Liver (tissue), 9 donors: Measurements from ENCODE around the gene GRIPAP1. TPM values are rescaled to one million over a fixed set of nuclear protein-coding genes. Genes with fewer than 3 reads are reported as not detected.

Source experiments
- DNase-seq: peaks from one replicate; pipeline ENCODE4 v3.0.0-alpha.2; 2017; ENCODE audit warnings: low spot score
- H3K27ac ChIP-seq, 2 donors: one replicate each; pipeline ENCODE4 v1.7.0; 2013; ENCODE audit warnings: inconsistent platforms in 2 of 2, low read length in 2 of 2, control low read depth in 1 of 2, low read depth in 1 of 2, mild to moderate bottlenecking in 1 of 2
- H3K27me3 ChIP-seq, 4 donors: one replicate each; pipeline versions ENCODE4 v1.6.1 to v1.7.0; 2013; ENCODE audit warnings: low read length in 3 of 4, inconsistent platforms in 1 of 4, mild to moderate bottlenecking in 1 of 4, moderate library complexity in 1 of 4; ENCODE audit not compliant: control insufficient read depth in 4 of 4, insufficient read depth in 4 of 4
- H3K36me3 ChIP-seq, 4 donors: one replicate each; pipeline versions ENCODE4 v1.6.1 to v1.7.0; 2013; ENCODE audit warnings: low read length in 3 of 4, mild to moderate bottlenecking in 3 of 4, low read depth in 1 of 4, moderate library complexity in 1 of 4; ENCODE audit not compliant: control insufficient read depth in 4 of 4, insufficient read depth in 3 of 4
- H3K4me1 ChIP-seq, 4 donors: one replicate each; pipeline versions ENCODE4 v1.6.1 to v1.7.0; 2013; ENCODE audit warnings: low read length in 3 of 4, mild to moderate bottlenecking in 3 of 4, moderate library complexity in 1 of 4; ENCODE audit not compliant: control insufficient read depth in 4 of 4, insufficient read depth in 4 of 4
- H3K4me3 ChIP-seq, 3 donors: one replicate each; pipeline versions ENCODE4 v1.6.1 to v1.7.0; 2013; ENCODE audit warnings: low read length in 3 of 3, control low read depth in 1 of 3, low read depth in 1 of 3, mild to moderate bottlenecking in 1 of 3
- H3K9ac ChIP-seq, 2 donors: one replicate each; pipeline ENCODE4 v1.7.0; 2013; ENCODE audit warnings: low read length in 2 of 2, mild to moderate bottlenecking in 2 of 2, moderate library complexity in 2 of 2, control low read depth in 1 of 2, low read depth in 1 of 2
- H3K9me3 ChIP-seq, 4 donors: one replicate each; pipeline versions ENCODE4 v1.6.1 to v1.7.0; 2013; ENCODE audit warnings: low read length in 3 of 4; ENCODE audit not compliant: control insufficient read depth in 4 of 4
- EGR1 ChIP-seq, 2 donors: IDR thresholded peaks; 2 replicates each; pipeline ENCODE4 v1.6.1; 2016 to 2018; ENCODE audit warnings: antibody characterized with exemption in 2 of 2, low read depth in 2 of 2
- FOXA1 ChIP-seq: IDR thresholded peaks from 2 replicates; pipeline ENCODE4 v1.6.1; 2016; ENCODE audit warnings: antibody characterized with exemption
- FOXA2 ChIP-seq: IDR thresholded peaks from 2 replicates; pipeline ENCODE4 v1.6.1; 2016; ENCODE audit warnings: antibody characterized with exemption
- GABPA ChIP-seq, 2 donors: IDR thresholded peaks in 1 of 2; conservative IDR thresholded peaks in 1 of 2; 2 replicates each; pipeline ENCODE4 v1.6.1; 2016; ENCODE audit warnings: antibody characterized with exemption in 2 of 2, mild to moderate bottlenecking in 1 of 2, moderate library complexity in 1 of 2
- HNF4A ChIP-seq, 2 donors: conservative IDR thresholded peaks; 2 replicates each; pipeline ENCODE4 v1.6.1; 2016; ENCODE audit warnings: antibody characterized with exemption in 2 of 2, mild to moderate bottlenecking in 2 of 2
- JUND ChIP-seq, 2 donors: IDR thresholded peaks; 2 replicates each; pipeline ENCODE4 v1.6.1; 2016; ENCODE audit warnings: antibody characterized with exemption in 2 of 2
- NR2F2 ChIP-seq: IDR thresholded peaks from 2 replicates; pipeline ENCODE4 v1.6.1; 2016; ENCODE audit warnings: antibody characterized with exemption
- RAD21 ChIP-seq, 2 donors: IDR thresholded peaks; 2 replicates each; pipeline ENCODE4 v1.6.1; 2016; ENCODE audit warnings: antibody characterized with exemption in 2 of 2, mild to moderate bottlenecking in 2 of 2
- RXRA ChIP-seq, 2 donors: IDR thresholded peaks; 2 replicates each; pipeline ENCODE4 v1.6.1; 2017 to 2018; ENCODE audit warnings: antibody characterized with exemption in 2 of 2, mild to moderate bottlenecking in 1 of 2
- SP1 ChIP-seq: IDR thresholded peaks from 2 replicates; pipeline ENCODE4 v1.6.1; 2018; ENCODE audit warnings: antibody characterized with exemption, mild to moderate bottlenecking
- TAF1 ChIP-seq: conservative IDR thresholded peaks from 2 replicates; pipeline ENCODE4 v1.6.1; 2016; ENCODE audit warnings: antibody characterized with exemption, mild to moderate bottlenecking
- YY1 ChIP-seq: IDR thresholded peaks from 2 replicates; pipeline ENCODE4 v1.6.1; 2016; ENCODE audit warnings: antibody characterized with exemption, mild to moderate bottlenecking
- WGBS: extraction: QIAGEN DNeasy Blood & Tissue Kit; methylation state at CpG from one replicate; pipeline ENCODE4 v1.1.7; 2013; 5-methylcytosine and 5-hydroxymethylcytosine counted together
- polyA plus RNA-seq, 2 donors: library from polyadenylated mRNA; stranded (reverse) in 1 of 2; unstranded in 1 of 2; fragments of 200-250 nt in 1 of 2; fragments of >200 nt in 1 of 2; fragmentation: Nextera tagmentation in 1 of 2; extraction: Ambion mirVana in 1 of 2; gene quantifications; one replicate each; pipeline versions ENCODE4 v1.2.1 to v1.2.3, GENCODE V29; 2013 to 2015
- total RNA-seq, 2 donors: library from RNA; depleted of rRNA; stranded (reverse); fragments of >200 nt; gene quantifications; one replicate each; pipeline ENCODE4 v1.2.3, GENCODE V29; 2014
- TF ChIP-seq, protein P1 (sequence below): fragments of 150-350 bp; IDR thresholded peaks from 2 replicates; pipeline ENCODE4 v1.5.1; 2017; ENCODE audit warnings: improper control_type of control experiment, low read depth, low read length; ENCODE audit not compliant: missing input control
- TF ChIP-seq, protein P2 (sequence below): IDR thresholded peaks from 2 replicates; pipeline ENCODE4 v1.6.1; 2016; ENCODE audit warnings: antibody characterized with exemption
- TF ChIP-seq, protein P3 (sequence below): IDR thresholded peaks from 2 replicates; pipeline ENCODE4 v1.6.1; 2016; ENCODE audit warnings: antibody characterized with exemption
- TF ChIP-seq, protein P4 (sequence below): IDR thresholded peaks from 2 replicates; pipeline ENCODE4 v1.6.1; 2016; ENCODE audit warnings: antibody characterized with exemption
- TF ChIP-seq, protein P5 (sequence below): IDR thresholded peaks from 2 replicates; pipeline ENCODE4 v1.6.1; 2016; ENCODE audit warnings: antibody characterized with exemption, mild to moderate bottlenecking
- donor health status: healthy.
- donor health status: healthy.
- donor health status: healthy.
- donor health status: healthy.
- donor health status: healthy.

Gene GRIPAP1
- total and polyA plus RNA-seq, 4 donors: 14.1 to 21.3 (median 16.4) TPM

DNA sequence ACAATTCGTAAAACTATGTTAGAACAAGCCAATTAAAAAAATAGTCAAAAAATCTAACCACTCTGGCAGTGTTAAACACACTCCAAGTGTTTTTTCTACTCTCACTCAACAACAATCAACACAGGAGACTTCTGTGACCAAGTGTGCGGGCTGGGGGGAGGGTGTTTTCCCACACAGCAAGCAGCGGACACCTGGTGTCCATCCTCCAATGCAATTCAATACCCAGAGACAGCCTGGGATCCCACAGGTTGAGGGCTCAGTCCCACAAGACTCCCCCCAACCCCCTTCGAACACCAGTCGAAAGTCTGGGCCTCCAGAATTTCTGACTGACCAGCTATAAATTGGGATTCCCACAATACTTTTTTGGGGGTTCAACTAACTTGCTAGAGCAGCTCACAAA lies 74.9 kb downstream of the GRIPAP1 start (continued):
- TF ChIP-seq NR2F2 (no peak), HNF4A (conservative IDR thresholded peaks at IDR 0.05) (no peak), YY1 (no peak)
- TF ChIP-seq, protein P1, sequence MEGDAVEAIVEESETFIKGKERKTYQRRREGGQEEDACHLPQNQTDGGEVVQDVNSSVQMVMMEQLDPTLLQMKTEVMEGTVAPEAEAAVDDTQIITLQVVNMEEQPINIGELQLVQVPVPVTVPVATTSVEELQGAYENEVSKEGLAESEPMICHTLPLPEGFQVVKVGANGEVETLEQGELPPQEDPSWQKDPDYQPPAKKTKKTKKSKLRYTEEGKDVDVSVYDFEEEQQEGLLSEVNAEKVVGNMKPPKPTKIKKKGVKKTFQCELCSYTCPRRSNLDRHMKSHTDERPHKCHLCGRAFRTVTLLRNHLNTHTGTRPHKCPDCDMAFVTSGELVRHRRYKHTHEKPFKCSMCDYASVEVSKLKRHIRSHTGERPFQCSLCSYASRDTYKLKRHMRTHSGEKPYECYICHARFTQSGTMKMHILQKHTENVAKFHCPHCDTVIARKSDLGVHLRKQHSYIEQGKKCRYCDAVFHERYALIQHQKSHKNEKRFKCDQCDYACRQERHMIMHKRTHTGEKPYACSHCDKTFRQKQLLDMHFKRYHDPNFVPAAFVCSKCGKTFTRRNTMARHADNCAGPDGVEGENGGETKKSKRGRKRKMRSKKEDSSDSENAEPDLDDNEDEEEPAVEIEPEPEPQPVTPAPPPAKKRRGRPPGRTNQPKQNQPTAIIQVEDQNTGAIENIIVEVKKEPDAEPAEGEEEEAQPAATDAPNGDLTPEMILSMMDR: no peak

DNA sequence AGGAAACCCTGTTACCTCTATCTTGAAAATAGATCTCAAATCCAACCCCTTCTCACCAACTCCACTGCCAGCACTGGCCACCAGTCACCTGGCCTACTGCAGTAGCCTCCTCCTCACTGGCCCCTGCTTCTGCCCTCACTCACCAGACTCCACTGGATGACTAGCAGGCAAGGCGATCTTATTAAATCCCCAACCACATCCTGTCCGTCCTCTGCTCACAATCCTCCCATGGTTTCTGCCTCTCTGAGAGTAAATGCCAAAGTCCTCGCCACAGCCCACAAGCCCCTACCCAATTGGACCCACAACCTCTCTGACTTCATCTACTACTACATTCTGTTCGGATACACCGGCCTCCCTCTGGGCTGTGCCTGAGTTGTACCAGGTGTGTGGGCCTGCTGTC lies 77.8 kb downstream of the GRIPAP1 start:
- Histone ChIP-seq H3K4me3 (no peak overlapping the region), H3K36me3 (peaks cover 3 to 26% (median 6%) of the 10 kb centered on the region in 4 donors), H3K4me1 (peaks cover 0 to 10% (median 1%) of the 10 kb centered on the region in 4 donors), H3K27me3 (no peaks in the 10 kb centered on the region), H3K9me3 (no peaks in the 10 kb centered on the region), H3K9ac (no peak overlapping the region), H3K27ac (no peak overlapping the region)
- DNase-seq: no peak
- 89% methylated on average over 5 of the region's 5 CpGs for WGBS
- no peak for TF ChIP-seq RXRA (IDR thresholded peaks at IDR 0.05)
- no peak for TF ChIP-seq TAF1
- TF ChIP-seq, protein P2, sequence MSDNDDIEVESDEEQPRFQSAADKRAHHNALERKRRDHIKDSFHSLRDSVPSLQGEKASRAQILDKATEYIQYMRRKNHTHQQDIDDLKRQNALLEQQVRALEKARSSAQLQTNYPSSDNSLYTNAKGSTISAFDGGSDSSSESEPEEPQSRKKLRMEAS: no peak
- TF ChIP-seq HNF4A (conservative IDR thresholded peaks at IDR 0.05): no peak

DNA sequence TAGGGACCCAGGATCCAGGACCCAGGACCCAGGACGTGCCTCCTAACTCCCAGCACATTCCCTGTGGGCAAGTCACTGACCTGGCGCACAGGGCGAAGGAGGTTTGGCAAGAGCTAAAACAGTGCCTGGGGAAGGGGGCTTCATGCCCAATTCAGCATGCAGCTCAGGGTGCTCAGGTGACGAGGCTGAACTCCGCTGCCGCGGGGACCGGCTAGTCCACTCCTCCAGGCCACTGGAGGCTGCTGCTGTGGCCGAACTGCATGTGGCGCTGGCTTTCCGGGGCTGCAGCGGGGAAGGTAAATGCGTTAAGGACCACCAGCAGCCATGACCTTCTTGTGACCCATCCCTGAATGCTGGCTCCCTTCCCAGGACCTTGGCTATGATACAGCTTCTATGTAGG lies 78.3 kb downstream of the GRIPAP1 start:
- 91% methylated on average over 13 of the region's 13 CpGs for WGBS
- H3K9ac ChIP-seq: no peak overlapping the region

More for the DNA sequence above, 78.3 kb downstream of the GRIPAP1 start:
- peaks cover 0 to 12% (median 1%) of the 10 kb centered on the region in 4 donors for H3K4me1 ChIP-seq
- no peak overlapping the region for H3K4me3 ChIP-seq
- no peaks in the 10 kb centered on the region for H3K27me3 ChIP-seq
- no peak for DNase-seq
- peaks cover 3 to 26% (median 6%) of the 10 kb centered on the region in 4 donors for H3K36me3 ChIP-seq
- no peaks in the 10 kb centered on the region for H3K9me3 ChIP-seq
- H3K27ac ChIP-seq: no peak overlapping the region
- no peak for TF ChIP-seq SP1
- no peak for TF ChIP-seq FOXA1
- TF ChIP-seq, protein P3, sequence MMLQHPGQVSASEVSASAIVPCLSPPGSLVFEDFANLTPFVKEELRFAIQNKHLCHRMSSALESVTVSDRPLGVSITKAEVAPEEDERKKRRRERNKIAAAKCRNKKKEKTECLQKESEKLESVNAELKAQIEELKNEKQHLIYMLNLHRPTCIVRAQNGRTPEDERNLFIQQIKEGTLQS: no peak
- TF ChIP-seq FOXA2: no peak
- no peak for TF ChIP-seq HNF4A (conservative IDR thresholded peaks at IDR 0.05)
- TF ChIP-seq RXRA (IDR thresholded peaks at IDR 0.05): no peak
- TF ChIP-seq, protein P1: no peak
- TF ChIP-seq, protein P2: no peak
- no peak for TF ChIP-seq NR2F2
- no peak for TF ChIP-seq GABPA (IDR thresholded peaks at IDR 0.05 in 1 of 2, conservative IDR thresholded peaks at IDR 0.05 in 1 of 2)
- TF ChIP-seq, protein P4, sequence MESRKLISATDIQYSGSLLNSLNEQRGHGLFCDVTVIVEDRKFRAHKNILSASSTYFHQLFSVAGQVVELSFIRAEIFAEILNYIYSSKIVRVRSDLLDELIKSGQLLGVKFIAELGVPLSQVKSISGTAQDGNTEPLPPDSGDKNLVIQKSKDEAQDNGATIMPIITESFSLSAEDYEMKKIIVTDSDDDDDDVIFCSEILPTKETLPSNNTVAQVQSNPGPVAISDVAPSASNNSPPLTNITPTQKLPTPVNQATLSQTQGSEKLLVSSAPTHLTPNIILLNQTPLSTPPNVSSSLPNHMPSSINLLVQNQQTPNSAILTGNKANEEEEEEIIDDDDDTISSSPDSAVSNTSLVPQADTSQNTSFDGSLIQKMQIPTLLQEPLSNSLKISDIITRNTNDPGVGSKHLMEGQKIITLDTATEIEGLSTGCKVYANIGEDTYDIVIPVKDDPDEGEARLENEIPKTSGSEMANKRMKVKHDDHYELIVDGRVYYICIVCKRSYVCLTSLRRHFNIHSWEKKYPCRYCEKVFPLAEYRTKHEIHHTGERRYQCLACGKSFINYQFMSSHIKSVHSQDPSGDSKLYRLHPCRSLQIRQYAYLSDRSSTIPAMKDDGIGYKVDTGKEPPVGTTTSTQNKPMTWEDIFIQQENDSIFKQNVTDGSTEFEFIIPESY: no peak
- TF ChIP-seq EGR1 (IDR thresholded peaks at IDR 0.05; ENCODE audit: low read depth in 2 of 2): no peak
- TF ChIP-seq JUND (IDR thresholded peaks at IDR 0.05): no peak
- TF ChIP-seq RAD21 (IDR thresholded peaks at IDR 0.05): no peak
- TF ChIP-seq, protein P5, sequence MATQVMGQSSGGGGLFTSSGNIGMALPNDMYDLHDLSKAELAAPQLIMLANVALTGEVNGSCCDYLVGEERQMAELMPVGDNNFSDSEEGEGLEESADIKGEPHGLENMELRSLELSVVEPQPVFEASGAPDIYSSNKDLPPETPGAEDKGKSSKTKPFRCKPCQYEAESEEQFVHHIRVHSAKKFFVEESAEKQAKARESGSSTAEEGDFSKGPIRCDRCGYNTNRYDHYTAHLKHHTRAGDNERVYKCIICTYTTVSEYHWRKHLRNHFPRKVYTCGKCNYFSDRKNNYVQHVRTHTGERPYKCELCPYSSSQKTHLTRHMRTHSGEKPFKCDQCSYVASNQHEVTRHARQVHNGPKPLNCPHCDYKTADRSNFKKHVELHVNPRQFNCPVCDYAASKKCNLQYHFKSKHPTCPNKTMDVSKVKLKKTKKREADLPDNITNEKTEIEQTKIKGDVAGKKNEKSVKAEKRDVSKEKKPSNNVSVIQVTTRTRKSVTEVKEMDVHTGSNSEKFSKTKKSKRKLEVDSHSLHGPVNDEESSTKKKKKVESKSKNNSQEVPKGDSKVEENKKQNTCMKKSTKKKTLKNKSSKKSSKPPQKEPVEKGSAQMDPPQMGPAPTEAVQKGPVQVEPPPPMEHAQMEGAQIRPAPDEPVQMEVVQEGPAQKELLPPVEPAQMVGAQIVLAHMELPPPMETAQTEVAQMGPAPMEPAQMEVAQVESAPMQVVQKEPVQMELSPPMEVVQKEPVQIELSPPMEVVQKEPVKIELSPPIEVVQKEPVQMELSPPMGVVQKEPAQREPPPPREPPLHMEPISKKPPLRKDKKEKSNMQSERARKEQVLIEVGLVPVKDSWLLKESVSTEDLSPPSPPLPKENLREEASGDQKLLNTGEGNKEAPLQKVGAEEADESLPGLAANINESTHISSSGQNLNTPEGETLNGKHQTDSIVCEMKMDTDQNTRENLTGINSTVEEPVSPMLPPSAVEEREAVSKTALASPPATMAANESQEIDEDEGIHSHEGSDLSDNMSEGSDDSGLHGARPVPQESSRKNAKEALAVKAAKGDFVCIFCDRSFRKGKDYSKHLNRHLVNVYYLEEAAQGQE: no peak
